ENCODE results near the gene NABP1. TPM values are rescaled to one million over a fixed set of nuclear protein-coding genes. Genes with fewer than 3 reads are reported as not detected.

NABP1 gene
- total and polyA plus RNA-seq, 4 donors = 3.6 to 35.5 (median 18.4) TPM

DNA sequence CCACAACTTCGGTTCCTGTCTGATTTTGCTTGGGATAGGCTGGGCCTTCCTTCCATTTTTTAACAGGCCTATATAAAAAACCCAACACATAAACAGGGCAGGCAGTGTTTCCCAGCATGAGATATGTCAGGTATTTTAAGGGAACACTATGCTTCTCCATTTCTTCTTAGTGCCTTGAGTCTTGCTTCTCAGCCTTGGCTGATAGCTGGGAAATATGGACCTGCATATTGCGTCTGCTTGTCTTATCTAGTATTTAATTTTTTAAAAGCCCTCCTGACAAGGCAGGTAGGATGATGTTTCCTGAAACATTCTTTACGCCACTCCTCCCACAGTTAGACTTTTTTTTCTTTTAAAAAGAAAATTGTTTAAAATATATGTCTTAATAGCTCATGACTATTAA, 45.5 kb upstream of the NABP1 start:
- Histone ChIP-seq H3K27ac (ENCODE audit: low read depth in 1 of 2, low read length in 2 of 2) (no peak overlapping the region), H3K4me1 (ENCODE audit: control insufficient read depth in 4 of 4, insufficient read depth in 4 of 4, low read length in 3 of 4) (no peaks in the 10 kb centered on the region), H3K27me3 (ENCODE audit: control insufficient read depth in 4 of 4, insufficient read depth in 4 of 4, low read length in 3 of 4) (no peaks in the 10 kb centered on the region), H3K4me3 (ENCODE audit: low read depth in 1 of 3, low read length in 3 of 3) (no peak overlapping the region), H3K9me3 (ENCODE audit: control insufficient read depth in 4 of 4, low read length in 3 of 4) (no peaks in the 10 kb centered on the region), H3K36me3 (ENCODE audit: control insufficient read depth in 4 of 4, insufficient read depth in 3 of 4, low read depth in 1 of 4, low read length in 3 of 4) (no peaks in the 10 kb centered on the region), H3K9ac (ENCODE audit: low read depth in 1 of 2, low read length in 2 of 2) (no peak overlapping the region)
- TF ChIP-seq EGR1 (IDR thresholded peaks at IDR 0.05; ENCODE audit: low read depth in 2 of 2) (no peak), RAD21 (IDR thresholded peaks at IDR 0.05) (no peak)
- TF ChIP-seq, protein P1, sequence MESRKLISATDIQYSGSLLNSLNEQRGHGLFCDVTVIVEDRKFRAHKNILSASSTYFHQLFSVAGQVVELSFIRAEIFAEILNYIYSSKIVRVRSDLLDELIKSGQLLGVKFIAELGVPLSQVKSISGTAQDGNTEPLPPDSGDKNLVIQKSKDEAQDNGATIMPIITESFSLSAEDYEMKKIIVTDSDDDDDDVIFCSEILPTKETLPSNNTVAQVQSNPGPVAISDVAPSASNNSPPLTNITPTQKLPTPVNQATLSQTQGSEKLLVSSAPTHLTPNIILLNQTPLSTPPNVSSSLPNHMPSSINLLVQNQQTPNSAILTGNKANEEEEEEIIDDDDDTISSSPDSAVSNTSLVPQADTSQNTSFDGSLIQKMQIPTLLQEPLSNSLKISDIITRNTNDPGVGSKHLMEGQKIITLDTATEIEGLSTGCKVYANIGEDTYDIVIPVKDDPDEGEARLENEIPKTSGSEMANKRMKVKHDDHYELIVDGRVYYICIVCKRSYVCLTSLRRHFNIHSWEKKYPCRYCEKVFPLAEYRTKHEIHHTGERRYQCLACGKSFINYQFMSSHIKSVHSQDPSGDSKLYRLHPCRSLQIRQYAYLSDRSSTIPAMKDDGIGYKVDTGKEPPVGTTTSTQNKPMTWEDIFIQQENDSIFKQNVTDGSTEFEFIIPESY (IDR thresholded peaks at IDR 0.05) = no peak
- TF ChIP-seq, protein P2, sequence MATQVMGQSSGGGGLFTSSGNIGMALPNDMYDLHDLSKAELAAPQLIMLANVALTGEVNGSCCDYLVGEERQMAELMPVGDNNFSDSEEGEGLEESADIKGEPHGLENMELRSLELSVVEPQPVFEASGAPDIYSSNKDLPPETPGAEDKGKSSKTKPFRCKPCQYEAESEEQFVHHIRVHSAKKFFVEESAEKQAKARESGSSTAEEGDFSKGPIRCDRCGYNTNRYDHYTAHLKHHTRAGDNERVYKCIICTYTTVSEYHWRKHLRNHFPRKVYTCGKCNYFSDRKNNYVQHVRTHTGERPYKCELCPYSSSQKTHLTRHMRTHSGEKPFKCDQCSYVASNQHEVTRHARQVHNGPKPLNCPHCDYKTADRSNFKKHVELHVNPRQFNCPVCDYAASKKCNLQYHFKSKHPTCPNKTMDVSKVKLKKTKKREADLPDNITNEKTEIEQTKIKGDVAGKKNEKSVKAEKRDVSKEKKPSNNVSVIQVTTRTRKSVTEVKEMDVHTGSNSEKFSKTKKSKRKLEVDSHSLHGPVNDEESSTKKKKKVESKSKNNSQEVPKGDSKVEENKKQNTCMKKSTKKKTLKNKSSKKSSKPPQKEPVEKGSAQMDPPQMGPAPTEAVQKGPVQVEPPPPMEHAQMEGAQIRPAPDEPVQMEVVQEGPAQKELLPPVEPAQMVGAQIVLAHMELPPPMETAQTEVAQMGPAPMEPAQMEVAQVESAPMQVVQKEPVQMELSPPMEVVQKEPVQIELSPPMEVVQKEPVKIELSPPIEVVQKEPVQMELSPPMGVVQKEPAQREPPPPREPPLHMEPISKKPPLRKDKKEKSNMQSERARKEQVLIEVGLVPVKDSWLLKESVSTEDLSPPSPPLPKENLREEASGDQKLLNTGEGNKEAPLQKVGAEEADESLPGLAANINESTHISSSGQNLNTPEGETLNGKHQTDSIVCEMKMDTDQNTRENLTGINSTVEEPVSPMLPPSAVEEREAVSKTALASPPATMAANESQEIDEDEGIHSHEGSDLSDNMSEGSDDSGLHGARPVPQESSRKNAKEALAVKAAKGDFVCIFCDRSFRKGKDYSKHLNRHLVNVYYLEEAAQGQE (IDR thresholded peaks at IDR 0.05) = no peak
- 90% methylated on average over 3 of the region's 3 CpGs for WGBS
- no peak for DNase-seq (ENCODE audit: low spot score)

DNA sequence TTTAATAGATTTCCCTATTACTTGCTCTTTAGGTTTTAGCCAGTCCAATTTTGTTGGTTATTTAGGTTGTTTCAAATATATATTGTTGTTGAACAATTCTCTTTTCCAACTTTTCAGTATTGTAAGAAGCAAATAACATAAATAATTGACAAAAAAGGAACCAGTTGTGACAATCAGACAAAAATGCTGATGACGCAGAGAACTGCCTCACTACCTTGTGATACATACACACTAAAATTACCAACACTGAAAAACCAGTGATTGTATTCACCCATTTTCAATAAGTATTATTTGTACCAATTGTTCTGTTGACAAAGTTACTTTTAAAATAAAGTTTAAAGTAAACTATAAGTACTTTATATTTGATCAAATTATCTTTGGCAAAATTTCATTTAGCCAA, 43.1 kb upstream of the NABP1 start:
- no peak for DNase-seq (ENCODE audit: low spot score)
- H3K27me3 ChIP-seq (ENCODE audit: control insufficient read depth in 4 of 4, insufficient read depth in 4 of 4, low read length in 3 of 4) = no peaks in the 10 kb centered on the region
- 89% methylated on average over 1 of the region's 1 CpG for WGBS

DNA sequence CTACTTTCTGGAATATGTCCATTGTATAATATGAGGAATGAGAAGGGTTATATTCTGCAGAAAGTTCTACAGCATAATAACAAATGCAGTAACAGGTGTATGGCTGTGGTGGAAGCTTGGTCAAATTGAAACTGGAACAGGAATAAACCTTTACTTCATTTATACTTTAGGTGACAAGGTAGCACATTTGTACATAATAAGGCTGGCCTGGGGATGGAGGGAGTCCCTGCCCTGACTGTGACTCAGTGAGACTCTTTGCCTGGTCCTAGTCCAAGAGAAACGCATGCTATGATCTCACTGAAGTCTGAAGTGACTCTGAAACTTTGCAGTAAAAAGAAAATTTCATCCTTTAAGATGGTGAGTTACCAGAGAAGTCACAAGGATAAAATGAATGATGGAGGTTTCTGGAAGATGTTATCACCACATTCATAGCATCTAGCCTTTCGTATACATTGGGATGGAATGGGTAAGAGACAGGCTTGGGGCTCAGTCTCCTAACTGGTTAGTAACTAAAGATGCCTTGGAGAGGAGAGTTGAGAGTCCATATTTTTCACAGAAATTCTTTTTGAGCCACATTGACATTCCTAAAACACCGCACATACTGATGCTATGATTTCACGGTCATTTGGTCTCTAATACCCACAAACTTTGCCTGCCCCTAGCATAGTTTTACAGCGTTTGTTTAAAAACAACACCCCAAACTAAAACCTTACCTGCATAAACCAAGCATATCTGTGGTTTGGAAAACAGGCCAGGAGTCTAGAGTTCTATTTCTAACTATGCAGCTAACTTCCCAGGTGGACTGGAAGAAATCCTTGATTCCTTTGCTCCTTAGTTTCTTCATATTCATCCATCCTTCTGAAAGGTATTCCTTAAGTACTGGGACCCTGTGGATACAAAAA, 42.4 kb upstream of the NABP1 start:
- H3K4me1 ChIP-seq (ENCODE audit: control insufficient read depth in 4 of 4, insufficient read depth in 4 of 4, low read length in 3 of 4) = peaks cover 0 to 4% (median 0%) of the 10 kb centered on the region in 4 donors
- H3K9me3 ChIP-seq (ENCODE audit: control insufficient read depth in 4 of 4, low read length in 3 of 4) = no peaks in the 10 kb centered on the region
- H3K36me3 ChIP-seq (ENCODE audit: control insufficient read depth in 4 of 4, insufficient read depth in 3 of 4, low read depth in 1 of 4, low read length in 3 of 4) = no peaks in the 10 kb centered on the region
- no peaks in the 10 kb centered on the region for H3K27me3 ChIP-seq (ENCODE audit: control insufficient read depth in 4 of 4, insufficient read depth in 4 of 4, low read length in 3 of 4)
- WGBS = 87% methylated on average over 5 of the region's 5 CpGs
- TF ChIP-seq, protein P2 (IDR thresholded peaks at IDR 0.05) = no peak
- no peak overlapping the region for H3K9ac ChIP-seq (ENCODE audit: low read depth in 1 of 2, low read length in 2 of 2)
- no peak for DNase-seq (ENCODE audit: low spot score)
- no peak overlapping the region for H3K4me3 ChIP-seq (ENCODE audit: low read depth in 1 of 3, low read length in 3 of 3)
- no peak overlapping the region for H3K27ac ChIP-seq (ENCODE audit: low read depth in 1 of 2, low read length in 2 of 2)

More for the DNA sequence above, 43.1 kb upstream of the NABP1 start:
- Histone ChIP-seq H3K27ac (ENCODE audit: low read depth in 1 of 2, low read length in 2 of 2) (no peak overlapping the region), H3K4me3 (ENCODE audit: low read depth in 1 of 3, low read length in 3 of 3) (no peak overlapping the region), H3K4me1 (ENCODE audit: control insufficient read depth in 4 of 4, insufficient read depth in 4 of 4, low read length in 3 of 4) (peaks cover 0 to 4% (median 0%) of the 10 kb centered on the region in 4 donors), H3K36me3 (ENCODE audit: control insufficient read depth in 4 of 4, insufficient read depth in 3 of 4, low read depth in 1 of 4, low read length in 3 of 4) (no peaks in the 10 kb centered on the region), H3K9me3 (ENCODE audit: control insufficient read depth in 4 of 4, low read length in 3 of 4) (no peaks in the 10 kb centered on the region), H3K9ac (ENCODE audit: low read depth in 1 of 2, low read length in 2 of 2) (no peak overlapping the region)
- no peak for TF ChIP-seq NR2F2 (IDR thresholded peaks at IDR 0.05)
- TF ChIP-seq HNF4G (IDR thresholded peaks at IDR 0.05) = no peak
- TF ChIP-seq FOXA2 (IDR thresholded peaks at IDR 0.05) = no peak
